ENCODE results near the gene TSC1. TPM values are rescaled to one million over a fixed set of nuclear protein-coding genes. Genes with fewer than 3 reads are reported as not detected.

Gene TSC1
- total and polyA plus RNA-seq, 2 experiments from 2014 or later = 23.7 to 48.0 TPM

GRCh38 chr9:132945186-132946130 is 1.0 kb upstream of the TSC1 start:
- Histone ChIP-seq H4K20me1 (replicated peaks; ENCODE audit: insufficient read depth) (no peaks in the 10 kb centered on the region; the same call in 1 of the 2 replicates), H3K4me3 (peak overlapping the region; percentile 99), H2AFZ (peak overlapping the region; percentile 94), H3K27me3 (ENCODE audit: insufficient read depth) (no peaks in the 10 kb centered on the region), H3K9me2 (ENCODE audit: insufficient read depth) (no peaks in the 10 kb centered on the region), H3K4me2 (peak overlapping the region; percentile 89), H3K27ac (ENCODE audit: low read depth) (0 out of 2 replicates have a peak overlapping the region, but pooled peaks have one; percentile 69), H3K36me3 (ENCODE audit: insufficient read depth) (no peaks in the 10 kb centered on the region), H3F3A (replicated peaks; ENCODE audit: low read depth) (no peaks in the 10 kb centered on the region), H3K4me1 (ENCODE audit: insufficient read depth) (peaks cover 34% of the 10 kb centered on the region), H3K79me2 (replicated peaks; ENCODE audit: insufficient read depth) (peaks cover 38% of the 10 kb centered on the region)
- peak; percentile 22 for ATAC-seq
- Mint-ChIP-seq H3K27ac (peak overlapping the region; percentile 72; the same call in 1 of the 2 replicates), H3K27me3 (ENCODE audit: insufficient read depth, low read depth, poor library complexity) (peaks cover 14% of the 10 kb centered on the region), H3K4me3 (peak overlapping the region; percentile 90), H3K9me3 (no peaks in the 10 kb centered on the region; the same call in 2 of the 3 replicates), H3K36me3 (ENCODE audit: low read depth) (no peaks in the 10 kb centered on the region), H3K4me1 (peaks cover 51% of the 10 kb centered on the region)
- TF ChIP-seq, protein P1, sequence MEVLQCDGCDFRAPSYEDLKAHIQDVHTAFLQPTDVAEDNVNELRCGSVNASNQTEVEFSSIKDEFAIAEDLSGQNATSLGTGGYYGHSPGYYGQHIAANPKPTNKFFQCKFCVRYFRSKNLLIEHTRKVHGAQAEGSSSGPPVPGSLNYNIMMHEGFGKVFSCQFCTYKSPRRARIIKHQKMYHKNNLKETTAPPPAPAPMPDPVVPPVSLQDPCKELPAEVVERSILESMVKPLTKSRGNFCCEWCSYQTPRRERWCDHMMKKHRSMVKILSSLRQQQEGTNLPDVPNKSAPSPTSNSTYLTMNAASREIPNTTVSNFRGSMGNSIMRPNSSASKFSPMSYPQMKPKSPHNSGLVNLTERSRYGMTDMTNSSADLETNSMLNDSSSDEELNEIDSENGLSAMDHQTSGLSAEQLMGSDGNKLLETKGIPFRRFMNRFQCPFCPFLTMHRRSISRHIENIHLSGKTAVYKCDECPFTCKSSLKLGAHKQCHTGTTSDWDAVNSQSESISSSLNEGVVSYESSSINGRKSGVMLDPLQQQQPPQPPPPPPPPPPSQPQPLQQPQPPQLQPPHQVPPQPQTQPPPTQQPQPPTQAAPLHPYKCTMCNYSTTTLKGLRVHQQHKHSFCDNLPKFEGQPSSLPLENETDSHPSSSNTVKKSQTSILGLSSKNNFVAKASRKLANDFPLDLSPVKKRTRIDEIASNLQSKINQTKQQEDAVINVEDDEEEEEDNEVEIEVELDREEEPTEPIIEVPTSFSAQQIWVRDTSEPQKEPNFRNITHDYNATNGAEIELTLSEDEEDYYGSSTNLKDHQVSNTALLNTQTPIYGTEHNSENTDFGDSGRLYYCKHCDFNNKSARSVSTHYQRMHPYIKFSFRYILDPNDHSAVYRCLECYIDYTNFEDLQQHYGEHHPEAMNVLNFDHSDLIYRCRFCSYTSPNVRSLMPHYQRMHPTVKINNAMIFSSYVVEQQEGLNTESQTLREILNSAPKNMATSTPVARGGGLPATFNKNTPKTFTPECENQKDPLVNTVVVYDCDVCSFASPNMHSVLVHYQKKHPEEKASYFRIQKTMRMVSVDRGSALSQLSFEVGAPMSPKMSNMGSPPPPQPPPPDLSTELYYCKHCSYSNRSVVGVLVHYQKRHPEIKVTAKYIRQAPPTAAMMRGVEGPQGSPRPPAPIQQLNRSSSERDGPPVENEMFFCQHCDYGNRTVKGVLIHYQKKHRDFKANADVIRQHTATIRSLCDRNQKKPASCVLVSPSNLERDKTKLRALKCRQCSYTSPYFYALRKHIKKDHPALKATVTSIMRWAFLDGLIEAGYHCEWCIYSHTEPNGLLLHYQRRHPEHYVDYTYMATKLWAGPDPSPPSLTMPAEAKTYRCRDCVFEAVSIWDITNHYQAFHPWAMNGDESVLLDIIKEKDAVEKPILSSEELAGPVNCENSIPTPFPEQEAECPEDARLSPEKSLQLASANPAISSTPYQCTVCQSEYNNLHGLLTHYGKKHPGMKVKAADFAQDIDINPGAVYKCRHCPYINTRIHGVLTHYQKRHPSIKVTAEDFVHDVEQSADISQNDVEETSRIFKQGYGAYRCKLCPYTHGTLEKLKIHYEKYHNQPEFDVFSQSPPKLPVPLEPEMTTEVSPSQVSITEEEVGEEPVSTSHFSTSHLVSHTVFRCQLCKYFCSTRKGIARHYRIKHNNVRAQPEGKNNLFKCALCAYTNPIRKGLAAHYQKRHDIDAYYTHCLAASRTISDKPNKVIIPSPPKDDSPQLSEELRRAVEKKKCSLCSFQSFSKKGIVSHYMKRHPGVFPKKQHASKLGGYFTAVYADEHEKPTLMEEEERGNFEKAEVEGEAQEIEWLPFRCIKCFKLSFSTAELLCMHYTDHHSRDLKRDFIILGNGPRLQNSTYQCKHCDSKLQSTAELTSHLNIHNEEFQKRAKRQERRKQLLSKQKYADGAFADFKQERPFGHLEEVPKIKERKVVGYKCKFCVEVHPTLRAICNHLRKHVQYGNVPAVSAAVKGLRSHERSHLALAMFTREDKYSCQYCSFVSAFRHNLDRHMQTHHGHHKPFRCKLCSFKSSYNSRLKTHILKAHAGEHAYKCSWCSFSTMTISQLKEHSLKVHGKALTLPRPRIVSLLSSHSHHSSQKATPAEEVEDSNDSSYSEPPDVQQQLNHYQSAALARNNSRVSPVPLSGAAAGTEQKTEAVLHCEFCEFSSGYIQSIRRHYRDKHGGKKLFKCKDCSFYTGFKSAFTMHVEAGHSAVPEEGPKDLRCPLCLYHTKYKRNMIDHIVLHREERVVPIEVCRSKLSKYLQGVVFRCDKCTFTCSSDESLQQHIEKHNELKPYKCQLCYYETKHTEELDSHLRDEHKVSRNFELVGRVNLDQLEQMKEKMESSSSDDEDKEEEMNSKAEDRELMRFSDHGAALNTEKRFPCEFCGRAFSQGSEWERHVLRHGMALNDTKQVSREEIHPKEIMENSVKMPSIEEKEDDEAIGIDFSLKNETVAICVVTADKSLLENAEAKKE (CRISPR knock-in tag; IDR thresholded peaks at IDR 0.05) = no peak
- no peak for TF ChIP-seq EZH2phosphoT487 (IDR thresholded peaks at IDR 0.05; ENCODE audit: unreplicated experiment)
- no peak for TF ChIP-seq JUNB (IDR thresholded peaks at IDR 0.05; ENCODE audit: unreplicated experiment)
- no peak for TF ChIP-seq ZNF331 (CRISPR knock-in tag; IDR thresholded peaks at IDR 0.05; ENCODE audit: low read depth)
- TF ChIP-seq POLR2AphosphoS5 (IDR thresholded peaks at IDR 0.05; ENCODE audit: low read depth) = no peak
- TF ChIP-seq, protein P2, sequence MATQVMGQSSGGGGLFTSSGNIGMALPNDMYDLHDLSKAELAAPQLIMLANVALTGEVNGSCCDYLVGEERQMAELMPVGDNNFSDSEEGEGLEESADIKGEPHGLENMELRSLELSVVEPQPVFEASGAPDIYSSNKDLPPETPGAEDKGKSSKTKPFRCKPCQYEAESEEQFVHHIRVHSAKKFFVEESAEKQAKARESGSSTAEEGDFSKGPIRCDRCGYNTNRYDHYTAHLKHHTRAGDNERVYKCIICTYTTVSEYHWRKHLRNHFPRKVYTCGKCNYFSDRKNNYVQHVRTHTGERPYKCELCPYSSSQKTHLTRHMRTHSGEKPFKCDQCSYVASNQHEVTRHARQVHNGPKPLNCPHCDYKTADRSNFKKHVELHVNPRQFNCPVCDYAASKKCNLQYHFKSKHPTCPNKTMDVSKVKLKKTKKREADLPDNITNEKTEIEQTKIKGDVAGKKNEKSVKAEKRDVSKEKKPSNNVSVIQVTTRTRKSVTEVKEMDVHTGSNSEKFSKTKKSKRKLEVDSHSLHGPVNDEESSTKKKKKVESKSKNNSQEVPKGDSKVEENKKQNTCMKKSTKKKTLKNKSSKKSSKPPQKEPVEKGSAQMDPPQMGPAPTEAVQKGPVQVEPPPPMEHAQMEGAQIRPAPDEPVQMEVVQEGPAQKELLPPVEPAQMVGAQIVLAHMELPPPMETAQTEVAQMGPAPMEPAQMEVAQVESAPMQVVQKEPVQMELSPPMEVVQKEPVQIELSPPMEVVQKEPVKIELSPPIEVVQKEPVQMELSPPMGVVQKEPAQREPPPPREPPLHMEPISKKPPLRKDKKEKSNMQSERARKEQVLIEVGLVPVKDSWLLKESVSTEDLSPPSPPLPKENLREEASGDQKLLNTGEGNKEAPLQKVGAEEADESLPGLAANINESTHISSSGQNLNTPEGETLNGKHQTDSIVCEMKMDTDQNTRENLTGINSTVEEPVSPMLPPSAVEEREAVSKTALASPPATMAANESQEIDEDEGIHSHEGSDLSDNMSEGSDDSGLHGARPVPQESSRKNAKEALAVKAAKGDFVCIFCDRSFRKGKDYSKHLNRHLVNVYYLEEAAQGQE (IDR thresholded peaks at IDR 0.05; ENCODE audit: unreplicated experiment) = no peak
- no peak for TF ChIP-seq NANOG (IDR thresholded peaks at IDR 0.05; ENCODE audit: borderline replicate concordance)
- TF ChIP-seq, protein P3, sequence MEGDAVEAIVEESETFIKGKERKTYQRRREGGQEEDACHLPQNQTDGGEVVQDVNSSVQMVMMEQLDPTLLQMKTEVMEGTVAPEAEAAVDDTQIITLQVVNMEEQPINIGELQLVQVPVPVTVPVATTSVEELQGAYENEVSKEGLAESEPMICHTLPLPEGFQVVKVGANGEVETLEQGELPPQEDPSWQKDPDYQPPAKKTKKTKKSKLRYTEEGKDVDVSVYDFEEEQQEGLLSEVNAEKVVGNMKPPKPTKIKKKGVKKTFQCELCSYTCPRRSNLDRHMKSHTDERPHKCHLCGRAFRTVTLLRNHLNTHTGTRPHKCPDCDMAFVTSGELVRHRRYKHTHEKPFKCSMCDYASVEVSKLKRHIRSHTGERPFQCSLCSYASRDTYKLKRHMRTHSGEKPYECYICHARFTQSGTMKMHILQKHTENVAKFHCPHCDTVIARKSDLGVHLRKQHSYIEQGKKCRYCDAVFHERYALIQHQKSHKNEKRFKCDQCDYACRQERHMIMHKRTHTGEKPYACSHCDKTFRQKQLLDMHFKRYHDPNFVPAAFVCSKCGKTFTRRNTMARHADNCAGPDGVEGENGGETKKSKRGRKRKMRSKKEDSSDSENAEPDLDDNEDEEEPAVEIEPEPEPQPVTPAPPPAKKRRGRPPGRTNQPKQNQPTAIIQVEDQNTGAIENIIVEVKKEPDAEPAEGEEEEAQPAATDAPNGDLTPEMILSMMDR (conservative IDR thresholded peaks at IDR 0.05; ENCODE audit: low read depth in 2 of 2) = no peak
- no peak for TF ChIP-seq CREB1 (CRISPR knock-in tag; IDR thresholded peaks at IDR 0.05; ENCODE audit: low read depth)
- TF ChIP-seq STAT1 (IDR thresholded peaks at IDR 0.05; ENCODE audit: unreplicated experiment) = no peak
- no peak for TF ChIP-seq ZNF114 (CRISPR knock-in tag; IDR thresholded peaks at IDR 0.05)
- DNase-seq (ENCODE audit: low spot score) = no peak

All from GM23338 (cell line).